Measurements from ENCODE around the gene UBA6. TPM values are rescaled to one million over a fixed set of nuclear protein-coding genes. Genes with fewer than 3 reads are reported as not detected.
"Not testable (repeated sequence)": the region's sequence is repeated elsewhere in the genome, so short reads cannot be mapped to it uniquely, and the experiment has no call there.

The UBA6 gene
- total RNA-seq, 2 donors from 2014 or later, result 56.0 to 130 TPM

DNA sequence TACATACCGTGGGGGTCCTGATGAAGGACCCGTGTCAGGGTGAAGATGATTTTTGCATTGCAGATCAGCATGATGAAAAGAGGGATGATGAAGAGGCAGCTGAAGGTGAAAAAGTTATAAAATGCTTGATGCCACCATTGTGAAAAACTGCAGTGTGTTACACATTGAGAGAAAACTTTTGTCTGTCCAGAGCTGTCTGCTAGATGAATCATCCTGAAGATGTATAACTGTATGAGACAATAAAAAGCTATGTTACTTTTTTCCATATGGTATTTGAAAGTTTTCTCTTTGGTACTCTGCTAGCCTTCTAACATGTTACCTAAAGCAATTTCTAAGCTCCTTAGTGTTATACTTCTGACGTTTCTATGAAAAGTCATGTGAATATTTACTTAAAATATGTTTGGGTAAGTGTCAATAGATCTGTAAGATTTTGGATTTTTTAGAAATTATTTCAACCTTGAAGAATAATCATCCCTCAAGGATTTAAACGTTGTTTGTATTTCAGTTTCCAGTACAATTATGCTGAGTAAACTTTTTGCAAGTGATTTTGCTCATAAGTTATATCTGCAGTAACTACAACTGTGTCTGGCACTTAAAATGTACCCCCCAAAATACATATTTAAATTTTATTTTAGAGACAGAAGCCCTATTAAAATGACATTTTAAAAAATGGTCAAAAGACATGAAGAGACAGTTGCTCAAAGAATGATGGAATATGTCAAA, 43.8 kb upstream of the UBA6 start:
- H3K27ac ChIP-seq, result no peak overlapping the region
- H3K27me3 ChIP-seq (replicated peaks; ENCODE audit: insufficient read depth), result no peaks in the 10 kb centered on the region
- H3K9me3 ChIP-seq, result no peaks in the 10 kb centered on the region
- no peaks in the 10 kb centered on the region for H3K36me3 ChIP-seq
- no peaks in the 10 kb centered on the region for H3K4me1 ChIP-seq (replicated peaks)
- WGBS, result 73% methylated on average over 4 of the region's 4 CpGs
- intact Hi-C loops (cut with DNase I), result loop anchor here (10.0 kb wide), 1 partner anchor 430 kb away; no protein-coding TSS in a partner anchor
- H3K4me3 ChIP-seq, result no peak overlapping the region
- TF ChIP-seq POLR2A (IDR thresholded peaks at IDR 0.05), result no peak
- TF ChIP-seq, protein P1, sequence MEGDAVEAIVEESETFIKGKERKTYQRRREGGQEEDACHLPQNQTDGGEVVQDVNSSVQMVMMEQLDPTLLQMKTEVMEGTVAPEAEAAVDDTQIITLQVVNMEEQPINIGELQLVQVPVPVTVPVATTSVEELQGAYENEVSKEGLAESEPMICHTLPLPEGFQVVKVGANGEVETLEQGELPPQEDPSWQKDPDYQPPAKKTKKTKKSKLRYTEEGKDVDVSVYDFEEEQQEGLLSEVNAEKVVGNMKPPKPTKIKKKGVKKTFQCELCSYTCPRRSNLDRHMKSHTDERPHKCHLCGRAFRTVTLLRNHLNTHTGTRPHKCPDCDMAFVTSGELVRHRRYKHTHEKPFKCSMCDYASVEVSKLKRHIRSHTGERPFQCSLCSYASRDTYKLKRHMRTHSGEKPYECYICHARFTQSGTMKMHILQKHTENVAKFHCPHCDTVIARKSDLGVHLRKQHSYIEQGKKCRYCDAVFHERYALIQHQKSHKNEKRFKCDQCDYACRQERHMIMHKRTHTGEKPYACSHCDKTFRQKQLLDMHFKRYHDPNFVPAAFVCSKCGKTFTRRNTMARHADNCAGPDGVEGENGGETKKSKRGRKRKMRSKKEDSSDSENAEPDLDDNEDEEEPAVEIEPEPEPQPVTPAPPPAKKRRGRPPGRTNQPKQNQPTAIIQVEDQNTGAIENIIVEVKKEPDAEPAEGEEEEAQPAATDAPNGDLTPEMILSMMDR (IDR thresholded peaks at IDR 0.05), result no peak
- TF ChIP-seq POLR2AphosphoS5 (IDR thresholded peaks at IDR 0.05), result no peak
- DNase-seq (ENCODE audit: low spot score), result no peak

DNA sequence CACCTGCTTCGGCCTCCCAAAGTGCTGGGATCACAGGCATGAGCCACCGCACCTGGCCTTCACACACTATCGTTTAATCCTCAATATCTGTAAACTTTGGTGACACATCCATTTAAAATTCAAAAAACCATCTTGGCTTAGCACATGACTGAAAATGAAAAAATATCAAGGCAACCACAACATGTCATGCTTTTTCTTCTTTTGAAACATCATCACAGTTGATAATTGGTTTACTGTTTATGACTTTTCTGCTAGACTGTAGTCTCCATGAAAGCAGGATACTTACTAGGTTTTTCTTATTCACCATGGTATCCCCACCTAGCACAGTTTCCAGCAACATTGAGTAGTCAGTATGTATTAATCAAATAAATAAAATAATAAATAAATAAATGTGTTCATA, 42.2 kb upstream of the UBA6 start:
- DNase-seq (ENCODE audit: low spot score), result no peak
- Histone ChIP-seq H3K9me3 (no peaks in the 10 kb centered on the region), H3K27me3 (replicated peaks; ENCODE audit: insufficient read depth) (no peaks in the 10 kb centered on the region), H3K27ac (no peak overlapping the region), H3K4me1 (replicated peaks) (no peaks in the 10 kb centered on the region), H3K36me3 (no peaks in the 10 kb centered on the region), H3K4me3 (no peak overlapping the region)
- WGBS, result 98% methylated on average over 3 of the region's 3 CpGs
- no peak for TF ChIP-seq POLR2AphosphoS5 (IDR thresholded peaks at IDR 0.05)
- TF ChIP-seq POLR2A (IDR thresholded peaks at IDR 0.05), result no peak
- TF ChIP-seq, protein P1 (IDR thresholded peaks at IDR 0.05), result no peak
- intact Hi-C loops (cut with DNase I), result loop anchor here (10.0 kb wide), 1 partner anchor 432 kb away; no protein-coding TSS in a partner anchor

DNA sequence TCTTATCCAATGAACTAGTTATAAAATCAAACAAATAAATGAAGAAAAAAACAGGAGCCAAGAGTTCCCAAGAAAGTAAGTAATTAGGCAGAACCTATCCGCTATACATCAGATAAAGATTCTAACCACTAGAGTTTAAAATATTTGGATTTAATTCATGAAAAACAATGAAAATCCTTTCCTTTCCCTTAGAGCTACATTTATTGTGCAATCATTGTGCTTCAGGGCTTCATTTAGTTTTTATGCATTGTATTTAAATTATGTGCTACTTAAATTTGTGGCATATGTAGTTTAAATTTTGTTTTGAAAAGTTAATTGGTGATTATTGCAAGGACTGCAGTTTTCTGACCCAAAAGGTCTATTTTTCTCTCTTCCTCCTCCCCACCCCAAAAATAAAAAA, 35.3 kb upstream of the UBA6 start:
- H3K9me3 ChIP-seq, result no peaks in the 10 kb centered on the region
- H3K27ac ChIP-seq, result no peak overlapping the region
- DNase-seq (ENCODE audit: low spot score), result no peak
- no peak overlapping the region for H3K4me3 ChIP-seq
- WGBS, result 100% methylated on average over 1 of the region's 1 CpG
- H3K4me1 ChIP-seq (replicated peaks), result no peaks in the 10 kb centered on the region
- intact Hi-C loops (cut with DNase I), result no loop called here
- no peaks in the 10 kb centered on the region for H3K36me3 ChIP-seq
- TF ChIP-seq POLR2AphosphoS5 (IDR thresholded peaks at IDR 0.05) (no peak), POLR2A (IDR thresholded peaks at IDR 0.05) (no peak)
- TF ChIP-seq, protein P1 (IDR thresholded peaks at IDR 0.05), result no peak
- no peaks in the 10 kb centered on the region for H3K27me3 ChIP-seq (replicated peaks; ENCODE audit: insufficient read depth)

DNA sequence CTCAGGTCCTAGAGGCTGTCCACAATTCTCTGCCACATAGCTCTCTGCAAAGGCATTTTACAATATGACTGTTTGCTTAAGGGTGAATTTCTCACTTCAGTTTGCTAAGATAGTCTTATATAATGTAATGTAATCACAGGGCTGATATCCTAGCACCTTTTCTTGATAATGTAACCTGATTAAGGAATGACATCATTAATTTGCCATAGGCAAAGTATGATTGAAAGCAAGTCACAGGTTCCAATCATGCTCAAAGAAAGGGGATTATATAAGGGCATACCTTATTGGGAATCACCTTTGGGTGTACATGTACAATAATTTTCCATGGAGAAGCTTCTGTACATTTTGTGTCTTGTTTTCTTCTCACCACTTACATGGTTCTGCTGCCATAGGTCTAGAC, 34.4 kb upstream of the UBA6 start:
- intact Hi-C loops (cut with DNase I), result no loop called here
- Histone ChIP-seq H3K9me3 (no peaks in the 10 kb centered on the region), H3K27me3 (replicated peaks; ENCODE audit: insufficient read depth) (no peaks in the 10 kb centered on the region), H3K4me1 (replicated peaks) (no peaks in the 10 kb centered on the region), H3K4me3 (no peak overlapping the region), H3K27ac (no peak overlapping the region), H3K36me3 (no peaks in the 10 kb centered on the region)
- DNase-seq (ENCODE audit: low spot score), result no peak
- no peak for TF ChIP-seq POLR2AphosphoS5 (IDR thresholded peaks at IDR 0.05)
- TF ChIP-seq, protein P1 (IDR thresholded peaks at IDR 0.05), result no peak
- no peak for TF ChIP-seq POLR2A (IDR thresholded peaks at IDR 0.05)

DNA sequence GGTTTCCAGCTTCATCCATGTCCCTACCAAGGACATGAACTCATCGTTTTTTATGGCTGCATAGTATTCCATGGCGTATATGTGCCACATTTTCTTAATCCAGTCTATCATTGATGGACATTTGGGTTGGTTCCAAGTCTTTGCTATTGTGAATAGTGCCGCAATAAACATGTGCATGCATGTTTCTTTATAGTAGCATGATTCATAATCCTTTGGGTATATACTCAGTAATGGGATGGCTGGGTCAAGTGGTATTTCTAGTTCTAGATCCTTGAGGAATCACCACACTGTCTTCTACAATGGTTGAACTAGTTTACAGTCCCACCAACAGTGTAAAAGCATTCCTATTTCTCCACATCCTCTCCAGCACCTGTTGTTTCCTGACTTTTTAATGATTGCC, 29.6 kb upstream of the UBA6 start:
- 92% methylated on average over 3 of the region's 3 CpGs for WGBS
- H3K4me1 ChIP-seq (replicated peaks); intact Hi-C loops (cut with DNase I); H3K27me3 ChIP-seq (replicated peaks; ENCODE audit: insufficient read depth); H3K9me3 ChIP-seq; H3K4me3 ChIP-seq; DNase-seq (ENCODE audit: low spot score); H3K36me3 ChIP-seq; H3K27ac ChIP-seq: not testable (repeated sequence)
